ENCODE measurements around the gene KREMEN2. TPM values are rescaled to one million over a fixed set of nuclear protein-coding genes. Genes with fewer than 3 reads are reported as not detected.
A peak's percentile ranks its signal among the peaks of the same experiment; 100 is the strongest.

Gene KREMEN2
- total RNA-seq, 1 donor = not detected

DNA sequence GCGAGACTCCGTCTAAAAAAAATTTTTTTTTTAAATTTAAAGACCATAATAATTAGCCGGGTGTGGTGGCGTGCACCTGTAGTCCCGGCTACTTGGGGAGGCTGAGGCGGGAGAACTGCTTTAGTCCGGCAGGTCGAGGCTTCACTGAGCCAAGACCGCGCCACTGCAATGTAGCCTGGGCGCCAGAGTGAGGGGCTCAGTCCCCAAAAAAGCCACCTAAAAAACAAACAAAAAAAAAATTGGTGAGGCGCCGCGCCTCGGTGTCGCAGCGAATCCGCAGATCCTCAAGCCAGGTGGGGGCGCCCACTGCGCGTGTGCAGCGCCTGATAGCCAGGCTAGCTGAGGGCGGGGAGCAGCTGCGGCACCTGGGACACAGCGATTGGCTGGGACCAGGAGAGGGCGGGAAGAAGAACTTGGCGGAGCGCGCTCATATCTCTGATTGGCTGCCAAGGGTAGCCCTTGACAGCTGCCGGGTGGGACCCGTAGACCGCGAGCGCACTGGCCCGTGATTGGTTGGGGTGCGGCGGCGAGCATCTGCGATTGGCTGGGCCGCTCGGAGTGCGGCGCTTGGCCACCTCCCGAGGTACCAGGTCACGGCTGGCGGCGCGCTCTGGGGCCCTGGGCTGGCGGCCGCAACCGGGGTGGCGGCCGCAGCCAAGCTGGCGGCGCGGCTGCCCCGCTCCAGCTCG, 39.7 kb downstream of the KREMEN2 start:
- peak; percentile 98 for DNase-seq (ENCODE audit: low read depth)
- TF ChIP-seq, protein P1, sequence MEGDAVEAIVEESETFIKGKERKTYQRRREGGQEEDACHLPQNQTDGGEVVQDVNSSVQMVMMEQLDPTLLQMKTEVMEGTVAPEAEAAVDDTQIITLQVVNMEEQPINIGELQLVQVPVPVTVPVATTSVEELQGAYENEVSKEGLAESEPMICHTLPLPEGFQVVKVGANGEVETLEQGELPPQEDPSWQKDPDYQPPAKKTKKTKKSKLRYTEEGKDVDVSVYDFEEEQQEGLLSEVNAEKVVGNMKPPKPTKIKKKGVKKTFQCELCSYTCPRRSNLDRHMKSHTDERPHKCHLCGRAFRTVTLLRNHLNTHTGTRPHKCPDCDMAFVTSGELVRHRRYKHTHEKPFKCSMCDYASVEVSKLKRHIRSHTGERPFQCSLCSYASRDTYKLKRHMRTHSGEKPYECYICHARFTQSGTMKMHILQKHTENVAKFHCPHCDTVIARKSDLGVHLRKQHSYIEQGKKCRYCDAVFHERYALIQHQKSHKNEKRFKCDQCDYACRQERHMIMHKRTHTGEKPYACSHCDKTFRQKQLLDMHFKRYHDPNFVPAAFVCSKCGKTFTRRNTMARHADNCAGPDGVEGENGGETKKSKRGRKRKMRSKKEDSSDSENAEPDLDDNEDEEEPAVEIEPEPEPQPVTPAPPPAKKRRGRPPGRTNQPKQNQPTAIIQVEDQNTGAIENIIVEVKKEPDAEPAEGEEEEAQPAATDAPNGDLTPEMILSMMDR (IDR thresholded peaks at IDR 0.05; ENCODE audit: insufficient read depth, low read length) = peak; percentile 25
- no peak overlapping the region for H3K4me3 ChIP-seq (ENCODE audit: low read depth, low read length)

DNA sequence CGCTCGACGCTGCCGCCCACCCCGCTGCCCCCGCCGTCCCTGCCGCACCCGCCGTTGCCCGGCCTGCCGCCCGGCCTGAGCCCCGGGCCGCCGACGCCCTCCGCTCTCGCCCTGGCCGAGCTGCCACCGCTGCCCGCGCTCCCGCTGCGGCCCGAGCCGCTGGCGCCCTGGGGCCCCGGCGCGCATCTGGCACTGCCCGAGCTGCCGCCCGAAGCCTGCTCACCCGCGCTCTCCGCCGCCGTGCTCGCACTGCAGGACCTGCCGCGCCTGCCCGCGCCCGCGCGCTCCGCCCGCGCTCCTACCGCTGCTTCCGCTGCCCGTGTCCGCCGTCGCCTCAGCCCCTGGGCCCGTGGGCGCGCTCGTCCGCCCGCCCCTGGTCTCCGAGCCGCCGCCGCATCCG, 40.2 kb downstream of the KREMEN2 start:
- H3K4me3 ChIP-seq (ENCODE audit: low read depth, low read length) = no peak overlapping the region
- no peak for DNase-seq (ENCODE audit: low read depth)
- TF ChIP-seq, protein P1 (IDR thresholded peaks at IDR 0.05; ENCODE audit: insufficient read depth, low read length) = no peak

DNA sequence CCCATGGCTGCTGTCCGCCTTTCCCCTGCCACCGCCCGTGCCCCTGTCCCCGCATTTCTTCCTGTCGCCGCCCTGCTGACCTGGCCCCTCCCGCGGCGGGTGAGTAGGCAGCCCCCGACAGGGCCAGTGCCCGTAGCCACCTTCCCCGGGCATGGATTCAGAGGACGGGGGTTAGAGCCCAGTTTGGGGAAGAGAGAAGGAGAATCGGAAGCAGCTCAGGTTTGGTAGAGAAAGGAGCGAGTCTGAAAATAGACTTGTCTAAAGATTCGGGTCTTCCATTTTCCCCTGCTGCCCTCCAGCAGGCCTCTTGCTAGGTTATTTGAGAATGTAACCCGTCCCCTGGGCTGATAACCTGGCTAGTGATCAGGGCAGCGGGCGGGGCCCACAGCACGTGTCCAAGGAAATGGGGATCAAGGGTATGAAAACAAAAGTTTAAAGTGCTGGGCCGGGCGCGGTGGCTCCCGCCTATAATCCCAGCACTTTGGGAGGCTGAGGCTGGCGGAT, 40.8 kb downstream of the KREMEN2 start:
- no peak overlapping the region for H3K4me3 ChIP-seq (ENCODE audit: low read depth, low read length)
- TF ChIP-seq, protein P1 (IDR thresholded peaks at IDR 0.05; ENCODE audit: insufficient read depth, low read length) = no peak
- no peak for DNase-seq (ENCODE audit: low read depth)

DNA sequence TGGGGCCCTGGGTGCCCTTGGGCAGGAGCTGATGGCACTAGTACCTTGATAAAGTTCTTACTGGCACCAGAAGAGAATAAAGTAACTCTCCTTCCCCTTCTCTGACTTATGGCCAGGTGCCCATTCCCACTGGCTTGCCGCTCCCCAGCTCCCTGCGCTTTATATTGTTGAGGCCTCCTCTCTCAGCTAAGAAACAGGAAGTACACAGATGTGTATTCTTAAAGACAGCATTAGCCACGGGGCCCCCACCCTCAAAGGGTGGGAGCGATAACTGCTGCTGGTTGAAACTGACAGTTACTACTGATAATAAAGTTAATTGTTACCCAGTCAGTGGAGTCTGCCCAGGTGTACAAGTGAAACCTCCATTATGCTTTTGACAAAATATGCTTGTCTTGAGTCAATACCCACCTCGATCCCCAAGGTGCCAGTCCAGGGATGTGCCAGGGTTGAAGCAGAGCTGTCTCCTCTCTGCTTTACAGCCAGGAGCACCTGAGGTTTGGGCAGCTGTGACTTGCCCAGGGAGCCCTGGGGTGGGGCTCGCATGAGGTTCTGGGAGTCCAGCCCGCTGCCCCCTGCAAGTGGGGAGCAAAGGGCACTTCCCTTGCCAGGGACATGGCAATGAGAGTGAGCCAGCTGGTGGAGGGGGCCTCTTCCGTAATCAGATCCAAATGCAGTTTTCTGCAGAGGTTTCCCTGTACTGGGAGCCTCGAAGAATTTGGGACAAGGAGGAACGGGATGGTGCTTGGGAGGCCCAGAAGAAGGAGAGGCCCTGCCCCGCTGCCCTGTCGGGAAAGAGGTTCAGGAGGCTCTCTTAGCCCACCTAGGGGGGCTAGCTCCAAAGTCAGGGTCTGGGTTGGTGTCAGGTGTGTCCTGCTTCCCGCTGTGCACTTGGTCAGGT, 43.2 kb downstream of the KREMEN2 start:
- DNase-seq (ENCODE audit: low read depth) = no peak
- H3K4me3 ChIP-seq (ENCODE audit: low read depth, low read length) = no peak overlapping the region
- TF ChIP-seq, protein P1 (IDR thresholded peaks at IDR 0.05; ENCODE audit: insufficient read depth, low read length) = no peak

DNA sequence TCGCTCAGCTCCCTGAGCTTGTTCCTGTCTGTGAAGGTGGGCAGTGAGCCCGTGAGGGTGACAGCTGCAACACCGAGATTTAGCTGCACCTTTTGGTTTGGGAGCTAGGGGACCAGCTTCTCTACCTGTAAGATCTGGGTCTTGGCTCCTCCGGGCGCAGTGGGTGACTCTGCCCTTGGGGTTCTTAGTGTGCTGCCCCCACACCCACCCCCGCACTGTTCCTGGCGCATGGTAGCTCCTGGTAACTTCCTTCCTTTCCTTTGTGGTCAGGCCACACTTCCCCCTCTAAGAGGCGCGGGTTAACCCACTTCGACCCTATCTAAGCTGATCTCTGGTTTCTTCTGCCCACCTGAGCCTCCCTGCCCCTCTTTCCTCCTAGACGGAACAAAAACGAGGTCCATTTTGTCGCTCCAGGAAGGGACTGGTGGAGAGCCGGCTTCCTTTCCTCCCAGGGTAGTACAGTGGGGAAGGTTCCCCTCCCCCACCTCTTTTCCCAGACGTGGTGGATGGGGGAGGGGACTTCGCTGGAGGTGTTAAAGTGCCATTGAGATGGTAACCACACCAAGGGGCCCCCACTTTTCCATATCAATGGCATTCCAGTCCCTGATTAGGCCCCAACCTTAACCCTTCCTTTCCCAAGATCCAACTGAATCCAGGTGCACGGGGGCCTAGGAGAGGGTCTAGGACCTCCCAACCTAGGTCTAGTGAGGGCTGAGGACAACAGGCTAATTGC, 44.0 kb downstream of the KREMEN2 start:
- DNase-seq (ENCODE audit: low read depth) = no peak
- TF ChIP-seq, protein P1 (IDR thresholded peaks at IDR 0.05; ENCODE audit: insufficient read depth, low read length) = no peak
- no peak overlapping the region for H3K4me3 ChIP-seq (ENCODE audit: low read depth, low read length)

DNA sequence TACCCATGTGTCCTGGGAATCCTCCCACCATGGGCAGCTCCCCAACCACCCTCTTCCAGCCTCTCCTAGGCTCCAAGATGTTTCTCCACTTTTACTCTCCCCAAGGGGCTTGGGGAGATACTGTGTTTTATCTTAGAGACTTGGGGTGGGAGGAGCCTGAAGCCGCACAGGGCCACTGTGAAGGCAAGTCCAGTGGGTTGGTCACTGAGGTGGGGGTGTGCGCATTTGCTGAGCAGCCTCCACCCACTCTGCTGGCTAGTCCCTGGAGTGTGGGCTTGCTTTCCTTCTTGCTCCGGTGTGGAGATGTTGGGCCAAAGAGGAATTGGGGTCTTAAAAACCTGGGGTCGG, 44.6 kb downstream of the KREMEN2 start:
- TF ChIP-seq, protein P1 (IDR thresholded peaks at IDR 0.05; ENCODE audit: insufficient read depth, low read length) = no peak
- H3K4me3 ChIP-seq (ENCODE audit: low read depth, low read length) = no peak overlapping the region
- DNase-seq (ENCODE audit: low read depth) = no peak
